HG03558 (cell line): Measurements from ENCODE around the gene LHFPL2.

Experiments
- ATAC-seq: cut with Tn5 transposase; IDR thresholded peaks from one replicate; pipeline ENCODE4 v1.9.1; 2021; ENCODE audit warnings: moderate number of reproducible peaks; ENCODE audit not compliant: unreplicated experiment; ENCODE audit errors: extremely low read depth

The LHFPL2 gene

DNA sequence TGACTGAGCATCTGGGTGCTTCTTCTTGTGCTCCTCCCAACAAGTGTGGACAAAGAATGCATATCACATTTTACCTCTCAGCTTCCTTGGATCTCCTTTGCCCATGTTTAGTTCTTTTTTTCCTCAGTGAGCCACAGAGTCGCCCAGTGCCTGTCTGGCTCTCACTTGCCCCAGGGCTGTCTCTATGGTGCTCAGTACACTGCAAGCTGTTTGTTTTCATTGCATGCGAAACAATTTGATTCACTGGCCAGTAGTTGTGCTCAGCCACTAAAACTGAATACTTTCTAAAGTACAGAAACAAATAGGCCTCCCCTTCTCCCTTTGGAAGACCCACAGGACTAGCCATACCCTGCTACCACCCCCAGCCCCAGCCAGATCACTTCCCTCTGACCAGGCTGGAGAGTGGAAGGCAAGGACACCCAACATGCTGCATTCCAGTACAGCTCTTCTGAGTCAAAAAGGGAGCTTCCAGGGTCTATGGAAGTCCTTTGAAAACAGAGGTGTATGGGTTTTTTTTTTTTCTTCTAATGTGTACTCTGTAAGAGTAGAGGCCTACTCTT is 3.8 kb downstream of the LHFPL2 start:
- no peak for ATAC-seq

DNA sequence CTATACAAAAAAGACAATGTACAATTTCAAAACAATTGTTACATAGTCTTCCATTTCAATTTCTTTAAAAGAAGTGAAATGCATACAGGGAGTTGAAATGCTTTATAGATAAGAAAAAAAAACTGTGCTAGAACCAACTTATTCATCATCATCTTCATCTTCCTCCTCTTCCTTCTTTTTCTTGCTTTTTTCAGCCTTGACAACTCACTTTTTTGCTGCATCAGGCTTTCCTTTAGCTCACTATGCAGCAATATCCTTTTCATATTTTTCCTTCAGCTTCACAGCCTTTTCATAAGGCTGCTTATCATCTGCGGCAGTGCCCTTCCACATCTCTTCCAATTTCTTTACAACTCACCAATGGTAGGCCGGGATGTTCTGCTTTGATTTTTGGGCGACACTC is 4.4 kb downstream of the LHFPL2 start:
- no peak for ATAC-seq

DNA sequence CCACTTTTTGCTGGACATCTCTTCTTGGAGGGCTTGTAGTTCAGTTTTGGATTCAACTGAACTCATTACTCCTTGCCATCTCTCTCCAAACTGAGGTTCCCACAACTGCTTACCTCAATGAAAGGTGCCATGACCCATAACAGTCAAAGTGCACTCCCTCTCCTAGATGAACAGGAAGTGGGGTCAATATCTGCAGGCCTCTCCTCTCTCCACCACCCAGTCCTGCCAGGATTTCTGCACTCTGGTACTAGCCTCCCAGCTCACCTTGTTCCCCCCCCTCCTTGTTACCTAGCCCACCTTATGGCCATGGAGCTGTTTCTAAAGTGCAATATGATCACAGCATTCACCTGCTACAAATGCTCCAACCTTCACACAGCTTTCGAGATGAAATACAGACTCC is 5.9 kb downstream of the LHFPL2 start:
- no peak for ATAC-seq

- ATAC-seq = no peak
Observed at GRCh38 chr5:78640662-78641474, 7.7 kb downstream of the LHFPL2 start.

GRCh38 chr5:78639791-78640190 is 8.8 kb downstream of the LHFPL2 start:
- no peak for ATAC-seq

DNA sequence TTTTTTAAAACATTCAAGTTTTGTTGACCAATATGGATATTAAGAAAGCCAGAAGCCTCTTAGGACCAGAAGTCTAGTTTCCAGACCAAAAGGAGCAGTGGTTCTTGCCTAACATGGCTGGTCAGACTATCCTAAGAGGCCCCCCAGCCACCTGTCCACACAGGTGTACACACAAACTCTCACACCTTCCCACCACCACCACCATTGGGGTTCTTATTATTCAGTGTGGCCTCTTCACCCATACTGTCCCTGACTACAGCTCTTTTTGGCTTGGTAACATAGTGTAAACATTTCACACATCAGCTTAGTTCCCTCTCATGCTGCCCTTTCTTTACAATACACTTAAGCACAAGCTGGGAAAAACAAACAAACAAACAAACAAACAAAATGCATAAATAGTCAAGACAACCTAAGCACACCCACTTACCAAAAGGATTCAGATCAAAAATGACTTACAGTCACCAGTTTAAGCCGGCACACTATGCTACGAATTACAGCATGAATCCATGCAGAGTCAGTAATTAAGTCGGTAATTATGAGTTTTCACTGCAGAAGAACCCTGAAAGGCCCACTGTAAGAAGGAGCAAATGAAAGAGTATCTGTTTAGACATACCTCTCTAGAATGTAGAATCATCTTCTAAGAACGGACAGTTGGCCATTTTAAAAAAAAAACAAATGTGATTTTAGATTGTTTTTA is 9.5 kb downstream of the LHFPL2 start:
- no peak for ATAC-seq

DNA sequence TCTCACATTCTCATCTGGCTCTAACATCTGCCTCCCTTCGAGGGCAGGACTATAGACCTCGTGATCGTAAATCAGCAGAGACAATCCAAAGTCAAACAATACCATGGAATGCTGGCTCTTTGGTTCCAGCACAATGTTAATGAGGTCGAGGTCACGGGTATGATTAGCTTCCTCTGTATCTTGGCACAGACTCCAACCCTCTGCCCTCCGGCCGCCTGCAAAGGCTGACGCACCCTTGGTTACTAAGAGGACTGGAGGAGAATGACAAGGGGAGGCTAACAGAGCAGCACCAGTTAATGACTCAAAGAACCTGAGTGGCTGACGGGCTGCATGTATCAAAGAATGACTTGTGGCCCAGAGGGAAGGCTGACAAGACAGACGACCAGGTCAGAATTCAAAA is 10.1 kb downstream of the LHFPL2 start:
- no peak for ATAC-seq

- ATAC-seq = no peak
Observed at GRCh38 chr5:78637468-78637867, 11.1 kb downstream of the LHFPL2 start.

- ATAC-seq = no peak
Observed at GRCh38 chr5:78636682-78637081, 11.9 kb downstream of the LHFPL2 start.

GRCh38 chr5:78634634-78635033 is 13.9 kb downstream of the LHFPL2 start:
- no peak for ATAC-seq

DNA sequence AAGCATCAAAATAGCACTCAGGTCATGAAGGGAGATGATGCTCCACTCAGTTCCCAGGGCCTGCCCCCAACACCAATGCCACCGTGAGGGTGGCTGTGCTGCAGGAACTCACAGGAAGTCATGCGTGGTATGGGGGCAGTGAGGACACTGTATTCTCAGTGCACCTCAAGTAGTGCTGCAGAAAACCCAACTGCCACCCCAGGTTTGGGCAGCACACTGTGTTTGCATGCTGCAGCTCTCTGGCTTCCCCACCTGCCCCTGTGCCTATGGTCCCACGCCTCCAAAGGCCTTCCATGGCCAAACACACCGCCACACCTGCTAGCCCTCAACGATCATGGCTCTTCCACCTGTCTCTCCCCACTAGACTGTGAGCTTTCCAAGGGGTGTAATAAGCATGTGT is 14.3 kb downstream of the LHFPL2 start:
- ATAC-seq = no peak

DNA sequence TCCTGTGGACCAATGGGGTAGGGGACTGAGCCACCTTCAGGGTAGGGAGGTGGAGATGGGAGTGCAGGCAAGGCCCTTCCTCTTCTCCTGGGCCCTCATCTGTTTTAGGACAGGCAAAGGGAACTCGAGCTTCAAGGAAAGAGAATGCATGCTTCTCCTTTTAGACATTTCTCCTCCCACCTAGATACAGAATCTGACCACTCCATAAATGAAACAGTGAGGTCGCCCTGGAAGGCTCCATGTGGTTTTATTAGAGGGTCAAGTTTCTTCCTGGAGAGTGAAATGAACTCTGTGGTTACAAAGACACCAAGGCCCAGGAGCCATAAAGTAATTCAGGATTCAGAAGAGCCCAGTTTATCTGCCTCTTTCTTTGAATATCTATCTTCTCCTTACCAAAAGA is 14.9 kb downstream of the LHFPL2 start:
- no peak for ATAC-seq

DNA sequence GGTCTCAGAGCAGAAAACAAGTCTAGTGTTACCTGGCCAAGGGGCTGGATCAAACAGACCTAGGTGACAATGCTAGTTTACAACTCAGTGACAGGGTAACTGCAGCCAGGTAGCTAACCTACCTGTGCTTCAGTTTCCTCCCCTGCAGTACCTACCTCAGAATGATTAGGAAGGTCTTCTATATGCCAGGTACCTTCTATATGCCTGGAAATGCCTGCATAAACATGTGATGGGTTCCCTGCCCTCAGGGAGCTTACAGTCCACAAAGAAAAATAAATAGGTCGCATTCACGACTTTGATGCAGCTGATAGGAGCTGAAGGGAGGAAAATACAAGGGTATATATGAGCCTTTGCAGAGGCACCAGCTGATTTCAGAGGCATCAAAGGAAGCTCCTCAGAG is 16.1 kb downstream of the LHFPL2 start:
- ATAC-seq = no peak

- no peak for ATAC-seq
Observed at GRCh38 chr5:78631931-78632330, 16.6 kb downstream of the LHFPL2 start.

DNA sequence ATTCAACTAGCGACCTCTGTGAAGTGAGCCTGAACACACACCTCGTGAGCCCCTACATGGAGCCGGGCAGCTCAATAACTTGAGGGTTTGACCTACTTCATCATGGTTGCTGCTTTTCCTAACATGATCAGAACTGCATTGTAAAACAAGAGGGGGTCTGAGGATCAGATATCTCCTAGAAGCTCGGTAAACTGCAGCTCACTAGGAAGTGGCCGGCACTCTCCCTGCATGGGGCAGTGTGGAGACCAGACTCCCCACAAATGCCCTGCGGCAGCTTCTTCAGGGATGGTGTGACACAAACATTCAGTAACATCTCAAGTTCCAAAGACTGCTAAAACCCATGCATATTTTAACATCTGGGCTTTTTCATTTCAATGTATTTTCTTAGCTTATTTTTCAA is 18.5 kb downstream of the LHFPL2 start:
- ATAC-seq = no peak

DNA sequence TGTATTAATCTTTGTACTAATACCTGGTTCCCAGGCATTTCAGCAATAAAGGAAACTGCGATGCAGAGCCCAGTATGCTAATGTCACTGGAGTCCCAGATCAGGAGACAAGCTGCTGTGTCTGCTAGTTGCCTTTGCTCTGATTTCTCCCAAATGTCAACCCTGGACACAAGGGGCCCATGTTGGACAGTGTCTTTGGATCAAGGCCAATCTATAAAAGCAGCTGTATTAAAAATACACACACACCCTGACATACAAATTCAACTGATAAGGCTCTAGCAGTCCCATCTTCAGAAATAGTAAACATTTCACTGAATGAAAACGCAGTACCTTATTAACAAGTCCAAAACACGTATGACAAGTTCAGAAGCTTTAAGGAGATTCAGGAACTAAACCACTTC is 18.9 kb downstream of the LHFPL2 start:
- no peak for ATAC-seq

GRCh38 chr5:78628270-78628992 is 20.1 kb downstream of the LHFPL2 start:
- no peak for ATAC-seq

DNA sequence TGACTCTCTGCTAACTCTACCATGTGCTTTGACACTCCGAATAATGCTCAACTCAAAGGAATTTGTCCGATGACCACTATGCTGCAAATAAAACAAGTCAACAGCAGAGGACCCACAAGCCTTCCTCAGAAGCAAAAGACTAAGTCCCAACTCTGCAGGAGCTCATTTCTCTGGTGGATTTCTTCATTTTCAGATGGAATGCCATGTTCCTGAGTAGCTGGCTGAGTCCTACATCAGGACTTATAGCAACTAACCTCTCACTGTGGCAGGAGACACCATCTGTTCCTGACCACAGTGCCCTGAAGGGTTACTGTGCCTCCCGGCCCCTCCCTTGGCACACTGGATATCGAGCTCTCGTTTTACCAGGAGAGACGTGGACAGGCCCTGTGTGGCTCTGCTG is 20.8 kb downstream of the LHFPL2 start:
- ATAC-seq = no peak

DNA sequence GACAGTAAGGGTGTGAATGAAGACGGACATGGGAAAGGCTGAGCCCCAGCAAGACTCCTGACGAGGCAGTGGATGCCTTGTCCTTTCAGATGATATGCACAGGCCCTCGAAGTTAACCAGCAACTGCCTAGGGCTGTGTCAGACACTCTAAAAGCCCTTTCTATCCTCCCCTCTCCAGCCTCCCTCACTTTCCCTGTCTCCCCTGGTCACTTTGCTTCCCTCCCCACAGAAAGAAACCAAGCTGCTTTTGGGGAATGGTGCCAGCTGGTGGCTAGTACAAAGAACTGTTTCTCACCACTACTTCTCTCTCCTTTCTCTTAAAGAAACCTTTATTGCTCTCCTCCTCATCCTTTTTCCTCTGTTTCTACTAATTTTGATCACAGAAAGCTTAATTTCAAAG is 21.4 kb downstream of the LHFPL2 start:
- ATAC-seq = no peak

DNA sequence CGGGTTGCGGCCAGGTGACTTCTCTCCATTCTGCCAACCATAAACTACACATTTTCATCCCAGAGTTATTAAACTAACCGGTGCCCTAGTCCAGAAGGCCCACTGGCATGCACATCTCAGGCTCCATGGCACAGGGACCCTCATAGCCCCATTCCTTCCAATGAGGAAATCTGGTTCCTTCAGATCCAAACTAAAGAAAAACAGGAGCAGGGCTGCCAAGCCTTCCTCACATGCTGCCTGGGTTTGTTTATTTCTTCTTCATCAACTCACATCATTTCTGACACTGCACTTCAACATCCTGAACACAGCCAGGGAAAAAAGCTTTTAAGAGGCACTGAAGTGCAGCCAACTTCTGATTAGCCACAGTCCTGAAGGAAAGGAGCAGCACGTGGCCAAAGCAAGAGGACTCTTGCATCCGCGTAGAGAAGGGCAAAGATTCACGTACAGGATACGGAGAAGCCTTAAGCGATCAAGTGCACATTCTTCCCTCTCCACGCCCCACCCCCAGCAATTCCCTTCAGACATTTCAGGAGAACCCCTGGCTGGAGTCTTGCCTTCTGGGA is 22.5 kb downstream of the LHFPL2 start:
- no peak for ATAC-seq

- ATAC-seq = no peak
Observed at GRCh38 chr5:78624992-78625391, 23.6 kb downstream of the LHFPL2 start.
